ENCODE data around the gene ABCC11.

ABCC11 gene

GRCh38 chr16:48247311-48247710 is at the start of gene ABCC11:
Gene ABCC11 (minus strand): TSS chr16:48247539. CDS start chr16:48231921, 15,618 bp downstream.
- DNase-seq: no peak

- DNase-seq: no peak
Observed at GRCh38 chr16:48295488-48296281, 48.3 kb upstream of the ABCC11 start.

- no peak for DNase-seq
Observed at GRCh38 chr16:48294724-48295123, 47.4 kb upstream of the ABCC11 start.

DNA sequence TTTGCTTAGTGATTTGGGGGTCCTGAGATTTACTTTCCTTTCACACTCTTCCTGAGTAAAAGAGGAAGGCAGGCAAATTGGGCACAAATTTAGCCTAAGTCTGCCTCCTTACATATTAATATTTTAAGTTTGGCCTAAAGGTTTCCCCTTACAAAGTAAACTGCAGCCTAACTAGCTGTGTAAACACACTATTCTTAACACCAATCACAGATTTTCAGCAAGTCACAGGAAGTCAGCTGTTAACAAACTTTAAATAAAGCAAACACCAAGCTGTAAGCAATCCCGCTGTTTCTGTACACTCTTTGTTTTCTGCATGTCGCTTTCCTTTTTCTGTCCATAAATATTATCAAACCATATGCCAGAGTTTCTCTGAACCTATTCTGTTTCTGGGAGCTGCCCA is 45.1 kb upstream of the ABCC11 start:
- no peak for DNase-seq

DNA sequence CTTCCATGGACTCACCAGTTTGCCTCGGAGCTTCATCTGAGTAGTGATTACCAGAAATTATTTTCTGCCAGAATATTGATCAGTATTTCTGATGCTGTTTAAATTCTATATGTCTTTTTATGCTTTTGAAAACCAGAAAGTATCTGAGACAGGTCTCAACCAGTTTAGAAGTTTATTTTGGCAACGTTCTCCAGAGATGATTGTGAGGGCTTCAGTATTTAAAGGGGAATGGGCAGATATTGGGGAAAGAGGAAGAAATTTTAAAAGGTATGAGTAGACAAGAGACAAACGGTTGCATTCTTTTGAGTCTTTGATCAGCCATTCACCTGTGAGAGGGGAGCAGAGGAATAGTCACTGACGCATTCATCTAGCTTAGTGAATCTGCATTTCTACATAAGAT is 44.4 kb upstream of the ABCC11 start:
- no peak for DNase-seq

DNA sequence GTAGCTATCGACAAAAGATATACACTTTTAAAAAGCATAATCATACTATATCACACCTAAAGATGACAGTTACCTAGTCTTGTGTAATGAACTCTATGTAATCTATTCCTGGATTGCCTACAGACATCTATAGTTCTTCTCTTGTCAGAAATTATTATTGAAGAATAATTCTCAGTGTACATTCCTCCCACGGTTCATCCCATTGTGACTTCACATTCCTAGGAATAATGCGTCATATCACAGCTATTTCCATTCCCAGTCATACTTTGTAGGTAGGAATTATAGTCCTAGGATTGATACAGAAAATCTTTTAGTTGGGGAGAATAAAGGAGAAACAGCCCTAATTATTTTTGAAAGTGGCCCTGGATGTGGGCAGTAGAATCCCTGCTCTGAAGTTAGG is 44.0 kb upstream of the ABCC11 start:
- no peak for DNase-seq

DNA sequence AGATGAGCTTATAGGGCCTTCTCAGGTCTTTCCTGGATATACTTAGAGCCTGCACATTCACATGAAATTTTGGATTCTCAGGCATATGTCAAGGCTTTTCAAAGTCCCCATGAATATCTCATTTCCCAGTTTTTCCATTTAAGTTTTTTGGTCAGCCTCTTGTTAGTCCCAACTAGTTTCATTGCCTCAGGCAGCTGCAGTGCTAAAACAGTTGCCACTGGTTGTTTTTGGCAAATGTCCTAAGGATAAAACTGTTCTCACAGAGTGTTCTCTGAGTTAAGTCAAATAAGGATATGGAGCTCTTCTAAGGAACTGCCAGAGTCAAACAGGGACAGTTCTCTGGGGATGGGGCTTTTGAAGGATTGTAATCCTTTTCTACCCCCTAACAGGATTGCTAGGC is 39.9 kb upstream of the ABCC11 start:
- no peak for DNase-seq

DNA sequence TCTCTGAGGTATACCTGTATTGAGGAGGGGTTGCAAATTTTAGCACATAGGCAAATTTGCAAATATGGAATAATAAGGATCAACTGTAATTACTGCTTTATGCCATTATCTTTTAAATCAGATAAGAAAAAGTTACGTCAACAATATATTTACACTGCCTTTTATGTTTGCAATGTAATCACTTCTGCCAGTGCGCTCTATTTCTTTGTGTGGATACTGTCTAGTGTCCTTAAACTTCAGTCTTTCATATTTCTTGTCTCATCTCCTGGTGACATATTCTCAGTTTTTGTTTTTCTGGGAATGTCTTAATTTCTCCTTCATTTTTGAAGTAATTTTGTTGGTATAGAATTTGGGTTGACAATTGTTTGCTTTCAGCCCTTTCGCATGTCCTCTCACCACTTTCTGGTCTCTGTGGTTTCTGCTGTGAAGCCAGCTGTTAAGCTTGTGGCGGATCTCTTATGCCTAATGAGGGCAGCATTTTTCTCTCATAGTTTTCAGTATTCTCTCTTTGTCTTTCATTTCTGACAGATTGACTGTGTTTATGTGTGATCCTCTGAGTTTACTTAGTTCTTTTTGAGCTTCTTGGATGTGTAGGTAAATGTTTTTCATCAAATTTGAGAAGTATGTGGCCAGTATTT is 37.6 kb upstream of the ABCC11 start:
- no peak for DNase-seq

- DNase-seq: no peak
Observed at GRCh38 chr16:48282636-48283263, 35.4 kb upstream of the ABCC11 start.

- DNase-seq: no peak
Observed at GRCh38 chr16:48280546-48280945, 33.2 kb upstream of the ABCC11 start.

DNA sequence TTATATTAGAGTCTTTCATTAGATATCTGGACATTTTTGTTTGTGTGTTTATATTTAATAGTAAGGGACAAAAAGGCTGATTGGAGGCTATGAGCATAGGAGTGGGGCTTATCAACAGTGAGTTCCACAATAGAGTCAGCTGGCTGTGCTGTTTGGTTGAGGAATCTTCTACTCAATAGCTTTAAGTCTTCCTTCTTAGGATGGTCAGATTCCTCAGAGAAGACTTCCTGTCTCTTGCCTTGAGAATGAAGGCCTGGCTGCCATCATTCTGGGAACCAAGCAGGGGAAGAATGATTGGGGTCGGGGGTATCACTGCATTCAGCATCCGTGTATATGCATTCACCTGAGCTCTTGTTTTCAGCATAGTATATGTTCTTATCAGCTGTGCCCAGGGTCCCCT is 31.9 kb upstream of the ABCC11 start:
- DNase-seq: no peak

DNA sequence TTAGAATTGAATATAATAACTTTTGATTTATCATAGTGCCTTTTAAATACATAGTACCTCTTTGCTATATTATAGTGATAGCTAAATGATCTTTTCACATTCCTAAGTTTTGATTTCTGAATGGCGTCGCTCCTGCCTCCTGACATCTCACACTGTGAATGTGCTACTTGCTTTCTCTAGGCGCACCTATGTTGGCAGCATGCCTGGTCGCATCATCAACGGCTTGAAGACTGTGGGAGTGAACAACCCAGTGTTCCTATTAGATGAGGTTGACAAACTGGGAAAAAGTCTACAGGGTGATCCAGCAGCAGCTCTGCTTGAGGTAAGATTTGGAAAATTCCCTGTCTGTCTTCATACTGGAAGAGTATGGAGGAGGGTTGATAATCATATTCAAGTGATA is 29.8 kb upstream of the ABCC11 start:
- no peak for DNase-seq

- no peak for DNase-seq
Observed at GRCh38 chr16:48276102-48276501, 28.8 kb upstream of the ABCC11 start.

- DNase-seq: no peak
Observed at GRCh38 chr16:48274476-48274875, 27.1 kb upstream of the ABCC11 start.

DNA sequence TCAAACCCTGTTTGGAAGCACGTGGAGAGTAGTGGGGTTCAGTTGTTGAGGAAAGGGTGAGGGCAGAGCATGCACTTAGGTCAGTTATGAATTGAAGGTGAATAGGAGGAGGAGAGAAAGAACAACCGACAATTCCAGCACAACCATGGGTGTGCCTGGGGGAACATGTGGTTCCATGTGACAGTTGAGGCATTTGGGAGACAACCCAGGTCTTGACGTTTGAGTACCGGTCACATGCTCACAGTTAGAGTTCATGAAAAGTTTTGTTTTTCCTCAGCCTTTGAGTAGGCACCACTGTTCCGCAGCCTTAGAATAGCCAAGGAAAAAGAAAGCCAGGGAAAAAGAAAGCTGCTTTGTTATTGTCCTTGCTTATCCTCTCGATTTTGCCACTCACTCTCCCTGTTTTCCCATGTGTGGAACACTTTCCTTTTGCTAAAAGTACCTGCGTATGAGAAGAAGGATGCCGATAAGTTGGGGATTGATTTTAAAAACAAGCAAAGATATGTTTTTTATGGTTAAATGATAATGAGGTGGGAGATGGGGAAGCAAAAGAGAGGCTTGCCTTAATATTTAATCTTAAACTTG is 25.6 kb upstream of the ABCC11 start:
- no peak for DNase-seq

DNA sequence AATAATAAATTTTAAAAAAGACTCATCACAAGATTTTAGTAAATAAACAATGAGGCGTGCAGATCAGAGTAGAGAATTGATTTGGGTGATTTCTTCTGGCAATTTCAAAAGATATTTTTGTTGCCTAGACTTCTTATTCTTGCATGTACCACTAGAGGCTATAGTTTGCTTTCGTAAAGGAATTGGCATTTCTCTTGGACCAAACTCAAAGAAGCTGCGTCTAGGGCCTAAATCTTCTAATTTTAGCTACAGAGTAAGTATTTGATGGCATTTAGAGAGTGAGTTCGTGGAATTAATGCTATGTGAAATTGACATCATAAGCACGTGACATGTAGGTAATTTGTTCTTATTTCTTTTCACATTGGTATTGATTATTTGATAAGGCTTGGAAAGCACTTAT is 24.4 kb upstream of the ABCC11 start:
- no peak for DNase-seq

- DNase-seq: no peak
Observed at GRCh38 chr16:48269011-48269410, 21.7 kb upstream of the ABCC11 start.

GRCh38 chr16:48262631-48263030 is 15.3 kb upstream of the ABCC11 start:
- DNase-seq: no peak

- DNase-seq: no peak
Observed at GRCh38 chr16:48261569-48261968, 14.2 kb upstream of the ABCC11 start.

GRCh38 chr16:48256579-48257177 is 9.3 kb upstream of the ABCC11 start:
- no peak for DNase-seq

DNA sequence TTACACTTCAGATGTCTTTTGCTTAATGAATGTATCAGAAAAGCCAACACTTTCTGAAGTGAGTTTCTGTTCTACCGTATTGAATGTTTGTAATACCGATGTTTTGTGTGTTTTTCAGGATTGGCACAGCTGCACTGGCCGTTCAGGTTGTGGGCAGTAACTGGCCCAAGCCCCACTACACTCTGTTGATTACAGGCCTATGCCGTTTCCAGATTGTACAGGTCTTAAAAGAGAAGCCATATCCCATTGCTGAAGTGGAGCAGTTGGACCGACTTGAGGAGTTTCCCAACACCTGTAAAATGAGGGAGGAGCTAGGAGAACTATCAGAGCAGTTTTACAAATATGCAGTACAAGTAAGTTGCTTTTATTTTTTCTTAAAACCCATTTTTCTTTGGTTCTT is 4.7 kb upstream of the ABCC11 start:
- no peak for DNase-seq

DNA sequence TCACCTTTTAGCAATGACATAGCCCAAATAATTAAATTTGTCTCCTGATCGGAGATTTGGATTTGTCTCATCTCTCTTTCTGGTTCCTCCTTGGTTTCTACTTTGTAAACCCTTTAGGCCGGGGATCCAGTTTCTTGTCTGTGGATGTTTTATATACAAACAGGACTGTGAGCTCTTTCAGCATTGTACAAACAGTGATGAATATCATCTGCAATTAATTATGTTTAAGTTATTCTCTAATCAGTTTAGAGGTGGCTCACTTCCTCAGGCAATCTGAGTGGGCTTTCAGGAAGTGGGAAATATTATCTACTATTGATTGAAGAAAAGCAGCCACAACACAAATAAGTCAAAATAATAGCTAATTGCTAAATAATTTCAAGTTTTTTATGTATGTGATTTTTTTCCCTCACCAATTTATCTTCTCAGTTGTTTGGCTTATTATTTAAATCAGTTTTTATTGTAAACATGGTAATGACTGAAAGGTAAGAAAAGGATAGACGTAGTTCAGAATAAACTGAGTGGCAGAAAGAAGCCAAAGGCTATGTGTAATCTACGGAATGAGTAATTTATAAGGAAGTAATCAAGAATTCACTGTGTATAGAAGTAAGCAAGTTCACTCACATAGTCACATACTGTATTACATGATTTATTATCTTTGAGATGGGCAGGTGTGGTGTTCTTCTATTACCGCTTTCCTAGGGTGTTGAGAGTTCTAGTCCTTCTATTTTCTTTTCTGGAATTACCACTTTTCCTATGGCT is 3.4 kb upstream of the ABCC11 start:
- no peak for DNase-seq

- DNase-seq: no peak
Observed at GRCh38 chr16:48246066-48246465, 1.3 kb downstream of the ABCC11 start.
